ENCODE data around the gene GASK1A. TPM values are rescaled to one million over a fixed set of nuclear protein-coding genes. Genes with fewer than 3 reads are reported as not detected.

Gene GASK1A
- total and polyA plus RNA-seq, 2 experiments from 2014 or later: 2.6 to 11.1 TPM

DNA sequence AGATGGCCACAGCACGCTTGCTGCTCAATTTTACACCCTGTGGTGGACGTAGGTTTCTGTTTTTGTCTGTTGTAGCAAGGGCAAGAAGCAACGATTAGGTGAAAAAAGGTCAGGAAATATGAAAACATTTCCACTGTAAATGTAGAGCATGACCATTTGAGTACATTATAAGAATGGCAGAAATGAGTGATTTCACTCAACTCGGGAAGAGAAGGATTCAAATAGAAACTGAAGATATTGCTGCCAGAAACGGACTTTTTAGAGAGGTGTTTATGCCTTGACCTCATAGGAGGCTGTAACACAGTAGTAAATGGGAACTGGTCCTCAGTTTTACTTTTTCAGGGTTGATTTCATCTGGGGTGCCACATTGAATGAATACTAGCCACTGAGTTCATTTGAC, 33.1 kb upstream of the GASK1A start:
- DNase-seq (ENCODE audit: low spot score) (no peak), ATAC-seq (no peak)
- Histone ChIP-seq H3K9me2 (ENCODE audit: insufficient read depth) (no peaks in the 10 kb centered on the region), H2AFZ (no peak overlapping the region), H3F3A (replicated peaks; ENCODE audit: low read depth) (no peaks in the 10 kb centered on the region), H3K4me3 (no peak overlapping the region), H3K4me2 (no peak overlapping the region), H4K20me1 (replicated peaks; ENCODE audit: insufficient read depth) (no peaks in the 10 kb centered on the region), H3K27me3 (ENCODE audit: insufficient read depth) (no peaks in the 10 kb centered on the region), H3K4me1 (ENCODE audit: insufficient read depth) (no peaks in the 10 kb centered on the region), H3K27ac (ENCODE audit: low read depth) (no peak overlapping the region), H3K36me3 (ENCODE audit: insufficient read depth) (no peaks in the 10 kb centered on the region), H3K79me2 (replicated peaks; ENCODE audit: insufficient read depth) (no peaks in the 10 kb centered on the region)
- TF ChIP-seq JUNB (IDR thresholded peaks at IDR 0.05; ENCODE audit: unreplicated experiment) (no peak), ETS1 (IDR thresholded peaks at IDR 0.05) (no peak), EZH2 (IDR thresholded peaks at IDR 0.05; ENCODE audit: low read depth, unreplicated experiment) (no peak), CREB1 (CRISPR knock-in tag; IDR thresholded peaks at IDR 0.05; ENCODE audit: low read depth) (no peak), POLR2AphosphoS5 (IDR thresholded peaks at IDR 0.05; ENCODE audit: low read depth) (no peak), EZH2phosphoT487 (IDR thresholded peaks at IDR 0.05; ENCODE audit: unreplicated experiment) (no peak), ZNF114 (CRISPR knock-in tag; IDR thresholded peaks at IDR 0.05) (no peak), ZNF331 (CRISPR knock-in tag; IDR thresholded peaks at IDR 0.05; ENCODE audit: low read depth) (no peak), NANOG (IDR thresholded peaks at IDR 0.05; ENCODE audit: borderline replicate concordance) (no peak), CTCF (conservative IDR thresholded peaks at IDR 0.05; ENCODE audit: low read depth in 2 of 2) (no peak), STAT1 (IDR thresholded peaks at IDR 0.05; ENCODE audit: unreplicated experiment) (no peak)
- TF ChIP-seq, protein P1, sequence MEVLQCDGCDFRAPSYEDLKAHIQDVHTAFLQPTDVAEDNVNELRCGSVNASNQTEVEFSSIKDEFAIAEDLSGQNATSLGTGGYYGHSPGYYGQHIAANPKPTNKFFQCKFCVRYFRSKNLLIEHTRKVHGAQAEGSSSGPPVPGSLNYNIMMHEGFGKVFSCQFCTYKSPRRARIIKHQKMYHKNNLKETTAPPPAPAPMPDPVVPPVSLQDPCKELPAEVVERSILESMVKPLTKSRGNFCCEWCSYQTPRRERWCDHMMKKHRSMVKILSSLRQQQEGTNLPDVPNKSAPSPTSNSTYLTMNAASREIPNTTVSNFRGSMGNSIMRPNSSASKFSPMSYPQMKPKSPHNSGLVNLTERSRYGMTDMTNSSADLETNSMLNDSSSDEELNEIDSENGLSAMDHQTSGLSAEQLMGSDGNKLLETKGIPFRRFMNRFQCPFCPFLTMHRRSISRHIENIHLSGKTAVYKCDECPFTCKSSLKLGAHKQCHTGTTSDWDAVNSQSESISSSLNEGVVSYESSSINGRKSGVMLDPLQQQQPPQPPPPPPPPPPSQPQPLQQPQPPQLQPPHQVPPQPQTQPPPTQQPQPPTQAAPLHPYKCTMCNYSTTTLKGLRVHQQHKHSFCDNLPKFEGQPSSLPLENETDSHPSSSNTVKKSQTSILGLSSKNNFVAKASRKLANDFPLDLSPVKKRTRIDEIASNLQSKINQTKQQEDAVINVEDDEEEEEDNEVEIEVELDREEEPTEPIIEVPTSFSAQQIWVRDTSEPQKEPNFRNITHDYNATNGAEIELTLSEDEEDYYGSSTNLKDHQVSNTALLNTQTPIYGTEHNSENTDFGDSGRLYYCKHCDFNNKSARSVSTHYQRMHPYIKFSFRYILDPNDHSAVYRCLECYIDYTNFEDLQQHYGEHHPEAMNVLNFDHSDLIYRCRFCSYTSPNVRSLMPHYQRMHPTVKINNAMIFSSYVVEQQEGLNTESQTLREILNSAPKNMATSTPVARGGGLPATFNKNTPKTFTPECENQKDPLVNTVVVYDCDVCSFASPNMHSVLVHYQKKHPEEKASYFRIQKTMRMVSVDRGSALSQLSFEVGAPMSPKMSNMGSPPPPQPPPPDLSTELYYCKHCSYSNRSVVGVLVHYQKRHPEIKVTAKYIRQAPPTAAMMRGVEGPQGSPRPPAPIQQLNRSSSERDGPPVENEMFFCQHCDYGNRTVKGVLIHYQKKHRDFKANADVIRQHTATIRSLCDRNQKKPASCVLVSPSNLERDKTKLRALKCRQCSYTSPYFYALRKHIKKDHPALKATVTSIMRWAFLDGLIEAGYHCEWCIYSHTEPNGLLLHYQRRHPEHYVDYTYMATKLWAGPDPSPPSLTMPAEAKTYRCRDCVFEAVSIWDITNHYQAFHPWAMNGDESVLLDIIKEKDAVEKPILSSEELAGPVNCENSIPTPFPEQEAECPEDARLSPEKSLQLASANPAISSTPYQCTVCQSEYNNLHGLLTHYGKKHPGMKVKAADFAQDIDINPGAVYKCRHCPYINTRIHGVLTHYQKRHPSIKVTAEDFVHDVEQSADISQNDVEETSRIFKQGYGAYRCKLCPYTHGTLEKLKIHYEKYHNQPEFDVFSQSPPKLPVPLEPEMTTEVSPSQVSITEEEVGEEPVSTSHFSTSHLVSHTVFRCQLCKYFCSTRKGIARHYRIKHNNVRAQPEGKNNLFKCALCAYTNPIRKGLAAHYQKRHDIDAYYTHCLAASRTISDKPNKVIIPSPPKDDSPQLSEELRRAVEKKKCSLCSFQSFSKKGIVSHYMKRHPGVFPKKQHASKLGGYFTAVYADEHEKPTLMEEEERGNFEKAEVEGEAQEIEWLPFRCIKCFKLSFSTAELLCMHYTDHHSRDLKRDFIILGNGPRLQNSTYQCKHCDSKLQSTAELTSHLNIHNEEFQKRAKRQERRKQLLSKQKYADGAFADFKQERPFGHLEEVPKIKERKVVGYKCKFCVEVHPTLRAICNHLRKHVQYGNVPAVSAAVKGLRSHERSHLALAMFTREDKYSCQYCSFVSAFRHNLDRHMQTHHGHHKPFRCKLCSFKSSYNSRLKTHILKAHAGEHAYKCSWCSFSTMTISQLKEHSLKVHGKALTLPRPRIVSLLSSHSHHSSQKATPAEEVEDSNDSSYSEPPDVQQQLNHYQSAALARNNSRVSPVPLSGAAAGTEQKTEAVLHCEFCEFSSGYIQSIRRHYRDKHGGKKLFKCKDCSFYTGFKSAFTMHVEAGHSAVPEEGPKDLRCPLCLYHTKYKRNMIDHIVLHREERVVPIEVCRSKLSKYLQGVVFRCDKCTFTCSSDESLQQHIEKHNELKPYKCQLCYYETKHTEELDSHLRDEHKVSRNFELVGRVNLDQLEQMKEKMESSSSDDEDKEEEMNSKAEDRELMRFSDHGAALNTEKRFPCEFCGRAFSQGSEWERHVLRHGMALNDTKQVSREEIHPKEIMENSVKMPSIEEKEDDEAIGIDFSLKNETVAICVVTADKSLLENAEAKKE (CRISPR knock-in tag; IDR thresholded peaks at IDR 0.05): no peak
- TF ChIP-seq, protein P2, sequence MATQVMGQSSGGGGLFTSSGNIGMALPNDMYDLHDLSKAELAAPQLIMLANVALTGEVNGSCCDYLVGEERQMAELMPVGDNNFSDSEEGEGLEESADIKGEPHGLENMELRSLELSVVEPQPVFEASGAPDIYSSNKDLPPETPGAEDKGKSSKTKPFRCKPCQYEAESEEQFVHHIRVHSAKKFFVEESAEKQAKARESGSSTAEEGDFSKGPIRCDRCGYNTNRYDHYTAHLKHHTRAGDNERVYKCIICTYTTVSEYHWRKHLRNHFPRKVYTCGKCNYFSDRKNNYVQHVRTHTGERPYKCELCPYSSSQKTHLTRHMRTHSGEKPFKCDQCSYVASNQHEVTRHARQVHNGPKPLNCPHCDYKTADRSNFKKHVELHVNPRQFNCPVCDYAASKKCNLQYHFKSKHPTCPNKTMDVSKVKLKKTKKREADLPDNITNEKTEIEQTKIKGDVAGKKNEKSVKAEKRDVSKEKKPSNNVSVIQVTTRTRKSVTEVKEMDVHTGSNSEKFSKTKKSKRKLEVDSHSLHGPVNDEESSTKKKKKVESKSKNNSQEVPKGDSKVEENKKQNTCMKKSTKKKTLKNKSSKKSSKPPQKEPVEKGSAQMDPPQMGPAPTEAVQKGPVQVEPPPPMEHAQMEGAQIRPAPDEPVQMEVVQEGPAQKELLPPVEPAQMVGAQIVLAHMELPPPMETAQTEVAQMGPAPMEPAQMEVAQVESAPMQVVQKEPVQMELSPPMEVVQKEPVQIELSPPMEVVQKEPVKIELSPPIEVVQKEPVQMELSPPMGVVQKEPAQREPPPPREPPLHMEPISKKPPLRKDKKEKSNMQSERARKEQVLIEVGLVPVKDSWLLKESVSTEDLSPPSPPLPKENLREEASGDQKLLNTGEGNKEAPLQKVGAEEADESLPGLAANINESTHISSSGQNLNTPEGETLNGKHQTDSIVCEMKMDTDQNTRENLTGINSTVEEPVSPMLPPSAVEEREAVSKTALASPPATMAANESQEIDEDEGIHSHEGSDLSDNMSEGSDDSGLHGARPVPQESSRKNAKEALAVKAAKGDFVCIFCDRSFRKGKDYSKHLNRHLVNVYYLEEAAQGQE (IDR thresholded peaks at IDR 0.05; ENCODE audit: unreplicated experiment): no peak
- H3K36me3 Mint-ChIP-seq (ENCODE audit: low read depth): no peaks in the 10 kb centered on the region
- no peak overlapping the region for H3K27ac Mint-ChIP-seq
- H3K27me3 Mint-ChIP-seq (ENCODE audit: insufficient read depth, low read depth, poor library complexity): peaks cover 2% of the 10 kb centered on the region
- no peak overlapping the region for H3K4me3 Mint-ChIP-seq
- no peaks in the 10 kb centered on the region for H3K4me1 Mint-ChIP-seq
- no peaks in the 10 kb centered on the region for H3K9me3 Mint-ChIP-seq

All from GM23338 (cell line).